Stimulated activated naive CD8-positive, alpha-beta T cell treated with anti-CD3 and anti-CD28 coated beads, Interleukin-15, amount 100 ng/mL, for 72 hours (primary cell): ENCODE results near the gene CELA3B.
"Not testable (repeated sequence)": the region's sequence is repeated elsewhere in the genome, so short reads cannot be mapped to it uniquely, and the experiment has no call there.

Experiments used
- ATAC-seq: fragments of 150-1000 bp; cut with Tn5 transposase; 2 replicates; pipeline ENCODE4 v1.10.0; 2021; ENCODE audit warnings: mild to moderate bottlenecking, moderate library complexity
- DNase-seq, 2 donors: peaks; one replicate each; pipeline ENCODE4 v3.0.0; 2021 to 2022
- H3K27ac Mint-ChIP-seq, 2 donors: one replicate each; pipeline ENCODE4 v1.8.0; 2022; ENCODE audit warnings: mild to moderate bottlenecking in 2 of 2, mixed read lengths in 2 of 2, moderate library complexity in 2 of 2
- H3K27me3 Mint-ChIP-seq: one replicate; pipeline ENCODE4 v1.8.0; 2022; ENCODE audit warnings: mixed read lengths
- H3K4me1 Mint-ChIP-seq: one replicate; pipeline ENCODE4 v1.8.0; 2022; ENCODE audit warnings: mild to moderate bottlenecking, mixed read lengths
- H3K4me3 Mint-ChIP-seq, 2 donors: one replicate each; pipeline ENCODE4 v1.8.0; 2022; ENCODE audit warnings: mild to moderate bottlenecking in 2 of 2, mixed read lengths in 2 of 2, moderate library complexity in 1 of 2
- H3K9me3 Mint-ChIP-seq, 2 donors: one replicate each; pipeline ENCODE4 v1.8.0; 2022; ENCODE audit warnings: mixed read lengths in 2 of 2

Gene CELA3B

DNA sequence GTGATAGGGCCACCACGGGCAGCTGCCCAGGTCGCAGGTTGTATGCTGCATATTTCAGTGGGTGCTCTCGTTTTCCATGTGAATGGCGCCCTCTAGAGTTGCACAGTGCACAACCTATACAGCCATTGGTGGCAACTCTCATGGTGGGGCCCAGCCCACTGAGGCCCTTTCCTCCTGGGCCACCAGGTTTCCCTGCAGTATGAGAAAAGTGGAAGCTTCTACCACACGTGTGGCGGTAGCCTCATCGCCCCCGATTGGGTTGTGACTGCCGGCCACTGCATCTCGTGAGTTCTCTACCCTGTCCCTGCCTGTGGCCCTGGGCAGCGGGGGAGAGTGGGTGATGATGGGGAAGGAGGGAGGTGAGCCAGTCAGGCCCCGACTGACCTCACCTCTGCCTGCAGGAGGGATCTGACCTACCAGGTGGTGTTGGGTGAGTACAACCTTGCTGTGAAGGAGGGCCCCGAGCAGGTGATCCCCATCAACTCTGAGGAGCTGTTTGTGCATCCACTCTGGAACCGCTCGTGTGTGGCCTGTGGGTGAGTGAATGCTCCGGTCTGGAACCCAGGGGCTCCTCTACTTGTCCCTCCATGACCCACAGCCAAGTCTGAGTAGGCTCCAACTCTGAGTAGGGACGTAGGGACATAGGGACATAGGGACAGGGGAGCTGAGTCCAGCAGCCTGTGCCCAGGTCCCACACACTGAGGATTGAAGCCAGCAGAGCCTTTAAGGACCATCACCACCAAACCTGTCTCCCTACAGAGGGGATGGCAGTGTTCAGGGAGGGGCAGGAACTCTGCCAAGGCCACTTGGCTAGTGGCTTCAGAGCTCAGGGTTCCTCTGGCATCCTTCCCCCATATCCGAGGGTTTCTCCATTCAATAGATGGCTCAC, 28.7 kb downstream of the CELA3B start:
- H3K27ac Mint-ChIP-seq, H3K27me3 Mint-ChIP-seq, H3K9me3 Mint-ChIP-seq, H3K4me3 Mint-ChIP-seq, H3K4me1 Mint-ChIP-seq: not testable (repeated sequence)
- DNase-seq (peak in 1 of 2 donors; percentile 46), ATAC-seq (peak; percentile 81)

DNA sequence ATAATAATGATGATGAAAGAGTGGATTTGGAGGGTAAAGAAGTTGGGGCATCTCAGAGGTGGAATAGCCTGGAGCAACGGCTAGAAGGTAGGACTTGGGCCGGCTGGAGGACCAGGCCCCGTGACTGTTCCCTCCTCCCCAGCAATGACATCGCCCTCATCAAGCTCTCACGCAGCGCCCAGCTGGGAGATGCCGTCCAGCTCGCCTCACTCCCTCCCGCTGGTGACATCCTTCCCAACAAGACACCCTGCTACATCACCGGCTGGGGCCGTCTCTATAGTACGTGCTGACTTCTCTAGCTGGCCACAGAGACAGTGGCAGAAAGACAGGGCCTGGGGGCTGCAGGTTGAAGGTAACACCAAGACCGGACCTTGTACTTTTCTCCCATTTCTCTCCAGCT, 29.9 kb downstream of the CELA3B start:
- H3K27me3 Mint-ChIP-seq, H3K27ac Mint-ChIP-seq, DNase-seq, H3K9me3 Mint-ChIP-seq, ATAC-seq, H3K4me1 Mint-ChIP-seq, H3K4me3 Mint-ChIP-seq: not testable (repeated sequence)

DNA sequence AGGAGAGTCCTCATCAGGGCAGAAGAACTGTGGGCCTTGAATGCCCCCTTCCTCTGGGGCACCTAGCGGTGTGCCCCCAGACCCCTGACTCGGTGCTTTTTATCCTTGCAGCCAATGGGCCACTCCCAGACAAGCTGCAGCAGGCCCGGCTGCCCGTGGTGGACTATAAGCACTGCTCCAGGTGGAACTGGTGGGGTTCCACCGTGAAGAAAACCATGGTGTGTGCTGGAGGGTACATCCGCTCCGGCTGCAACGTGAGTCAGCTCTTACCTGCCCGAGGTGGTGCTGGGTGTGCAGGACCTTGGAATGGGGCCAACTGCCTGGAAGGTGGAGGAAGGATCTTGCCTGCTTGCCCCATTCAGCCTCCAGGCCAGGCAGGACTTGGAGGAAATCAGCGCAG, 30.4 kb downstream of the CELA3B start:
- not testable (repeated sequence) for H3K27ac Mint-ChIP-seq, ATAC-seq, H3K9me3 Mint-ChIP-seq, H3K27me3 Mint-ChIP-seq, DNase-seq, H3K4me3 Mint-ChIP-seq, H3K4me1 Mint-ChIP-seq

DNA sequence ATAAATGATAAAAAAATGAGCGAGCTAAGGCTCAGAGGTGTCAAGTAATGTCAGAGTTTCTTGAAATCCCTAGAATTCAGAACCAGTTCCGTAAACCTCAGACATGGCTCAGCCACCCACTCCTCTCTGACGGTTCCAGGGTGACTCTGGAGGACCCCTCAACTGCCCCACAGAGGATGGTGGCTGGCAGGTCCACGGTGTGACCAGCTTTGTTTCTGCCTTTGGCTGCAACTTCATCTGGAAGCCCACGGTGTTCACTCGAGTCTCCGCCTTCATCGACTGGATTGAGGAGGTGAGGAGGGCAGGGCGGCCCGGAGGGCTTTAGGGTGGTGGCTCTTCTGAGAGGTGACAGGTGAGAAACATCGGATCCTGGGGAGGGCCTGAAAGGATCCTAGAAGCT, 32.7 kb downstream of the CELA3B start:
- not testable (repeated sequence) for H3K4me1 Mint-ChIP-seq, H3K27me3 Mint-ChIP-seq, ATAC-seq, H3K9me3 Mint-ChIP-seq, DNase-seq, H3K27ac Mint-ChIP-seq, H3K4me3 Mint-ChIP-seq

DNA sequence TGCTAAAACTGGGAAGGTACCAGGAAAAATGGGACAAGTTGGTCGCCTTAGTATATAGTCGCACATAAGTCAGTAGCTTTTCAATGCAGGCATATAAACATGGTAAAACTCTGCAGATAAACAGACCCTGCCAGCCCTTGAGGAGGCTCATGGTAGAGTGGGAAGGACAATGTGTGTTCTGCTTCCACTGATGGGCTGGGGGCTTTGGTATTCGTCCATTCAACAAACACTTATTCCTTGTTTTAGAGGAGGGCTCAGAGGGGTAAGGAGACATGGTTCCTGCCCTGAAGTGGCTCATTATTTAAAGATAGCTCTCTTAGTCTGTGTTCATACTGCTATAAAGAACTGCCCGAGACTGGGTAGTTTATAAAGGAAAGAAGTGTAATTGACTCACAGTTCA, 35.9 kb downstream of the CELA3B start:
- not testable (repeated sequence) for H3K27me3 Mint-ChIP-seq, H3K4me3 Mint-ChIP-seq, DNase-seq, H3K9me3 Mint-ChIP-seq, H3K4me1 Mint-ChIP-seq, ATAC-seq, H3K27ac Mint-ChIP-seq

DNA sequence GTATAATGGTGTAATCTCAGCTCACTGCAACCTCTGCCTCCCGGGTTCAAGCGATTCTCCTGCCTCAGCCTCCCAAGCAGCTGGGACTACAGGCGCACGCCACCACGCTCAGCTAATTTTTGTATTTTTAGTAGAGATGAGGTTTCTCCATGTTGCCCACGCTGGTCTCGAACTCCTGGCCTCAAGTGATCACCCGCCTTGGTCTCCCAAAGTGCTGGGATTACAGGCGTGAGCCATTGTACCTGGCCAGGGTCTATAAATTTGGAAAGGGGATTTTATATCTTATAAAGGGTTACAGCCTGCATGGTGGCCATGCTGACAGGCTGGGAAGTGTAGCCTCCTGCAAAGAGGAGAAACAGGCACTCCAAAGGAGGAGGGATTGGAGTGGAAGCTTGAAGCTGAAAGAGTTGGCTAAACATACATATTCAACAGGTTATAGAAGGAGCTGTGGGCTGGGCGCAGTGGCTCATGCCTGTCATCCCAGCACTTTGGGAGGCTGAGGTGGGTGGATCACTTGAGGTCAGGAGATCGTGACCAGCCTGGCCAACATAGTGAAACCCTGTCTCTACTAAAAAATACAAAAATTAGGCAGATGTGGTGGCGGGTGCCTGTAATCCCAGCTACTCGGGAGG, 37.9 kb downstream of the CELA3B start:
- not testable (repeated sequence) for H3K27ac Mint-ChIP-seq, H3K27me3 Mint-ChIP-seq

DNA sequence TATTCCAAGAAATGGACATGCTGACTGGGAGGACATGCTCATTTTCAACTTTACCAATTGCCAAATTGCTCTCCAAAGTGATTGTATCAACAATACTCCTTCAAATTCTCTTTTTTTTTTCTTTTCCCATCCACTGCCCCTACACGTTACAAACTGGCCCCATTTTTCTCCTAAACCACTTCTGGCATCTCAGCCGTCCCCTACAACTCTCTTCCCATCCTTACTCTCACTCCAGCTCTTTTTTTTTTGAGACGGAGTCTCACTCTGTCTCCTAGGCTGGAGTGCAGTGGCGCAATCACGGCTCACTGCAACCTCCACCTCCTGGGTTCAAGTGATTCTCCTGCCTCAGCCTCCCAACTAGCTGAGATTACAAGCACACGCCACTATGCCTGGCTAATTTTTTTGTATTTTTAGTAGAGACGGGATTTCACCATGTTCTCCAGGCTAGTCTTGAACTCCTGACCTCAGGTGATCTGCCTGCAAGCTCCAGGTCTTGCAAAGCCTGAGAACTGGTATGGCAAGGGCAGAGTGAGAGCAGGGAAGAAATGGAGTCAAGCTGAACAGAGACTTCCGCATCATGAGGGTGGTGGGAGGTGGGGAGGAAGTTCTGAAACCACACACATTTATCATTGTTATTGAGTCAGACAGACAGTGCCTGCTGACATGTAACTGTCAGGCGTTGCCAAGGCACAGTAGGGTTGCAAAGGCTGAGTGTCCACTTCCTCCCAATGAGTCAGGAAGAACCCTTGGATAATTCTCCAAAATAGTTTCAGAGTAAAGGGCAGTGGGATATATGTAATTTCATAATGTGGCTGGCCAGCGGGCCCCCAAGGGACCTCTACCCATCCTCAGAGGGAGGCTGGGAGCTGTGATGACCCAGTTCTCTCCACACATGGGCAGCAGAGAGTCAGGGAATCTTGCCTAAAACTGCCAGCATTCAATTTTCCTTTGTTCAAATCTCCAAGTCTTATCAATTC, 42.0 kb downstream of the CELA3B start:
- no peaks in the 10 kb centered on the region for H3K27me3 Mint-ChIP-seq
- no peaks in the 10 kb centered on the region for H3K9me3 Mint-ChIP-seq
- H3K27ac Mint-ChIP-seq, result peak overlapping the region; percentile 96 to 99
- H3K4me1 Mint-ChIP-seq, result peaks cover 37% of the 10 kb centered on the region
- H3K4me3 Mint-ChIP-seq, result peak overlapping the region; percentile 52 to 64
- ATAC-seq (peak; percentile 99), DNase-seq (peak; percentile 59 to 77)

More for the DNA sequence above, 37.9 kb downstream of the CELA3B start:
- not testable (repeated sequence) for H3K4me3 Mint-ChIP-seq, DNase-seq, H3K9me3 Mint-ChIP-seq, ATAC-seq
- peaks cover 16% of the 10 kb centered on the region for H3K4me1 Mint-ChIP-seq

DNA sequence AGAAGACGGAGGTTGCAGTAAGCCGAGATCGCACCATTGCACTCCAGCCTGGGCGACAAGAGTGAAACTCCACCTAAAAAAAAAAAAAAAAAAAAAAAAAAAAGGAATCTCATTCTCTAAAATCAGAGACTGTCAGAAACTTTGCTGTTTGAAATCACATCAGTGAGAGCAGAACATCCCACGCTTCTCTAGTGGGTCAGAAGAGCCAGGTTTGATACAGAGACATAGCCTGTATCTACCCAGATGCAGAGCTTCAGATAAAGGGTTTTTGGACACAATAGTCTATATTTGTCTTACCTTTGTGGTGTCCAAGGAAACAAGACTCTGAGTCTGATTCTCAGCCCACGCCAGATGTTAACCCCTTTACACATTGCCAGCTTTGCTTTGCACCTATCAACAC, 44.2 kb downstream of the CELA3B start:
- Mint-ChIP-seq H3K4me3 (no peak overlapping the region), H3K9me3 (no peaks in the 10 kb centered on the region), H3K27me3 (no peaks in the 10 kb centered on the region), H3K4me1 (peaks cover 49% of the 10 kb centered on the region), H3K27ac (no peak overlapping the region)
- ATAC-seq (no peak), DNase-seq (no peak)

DNA sequence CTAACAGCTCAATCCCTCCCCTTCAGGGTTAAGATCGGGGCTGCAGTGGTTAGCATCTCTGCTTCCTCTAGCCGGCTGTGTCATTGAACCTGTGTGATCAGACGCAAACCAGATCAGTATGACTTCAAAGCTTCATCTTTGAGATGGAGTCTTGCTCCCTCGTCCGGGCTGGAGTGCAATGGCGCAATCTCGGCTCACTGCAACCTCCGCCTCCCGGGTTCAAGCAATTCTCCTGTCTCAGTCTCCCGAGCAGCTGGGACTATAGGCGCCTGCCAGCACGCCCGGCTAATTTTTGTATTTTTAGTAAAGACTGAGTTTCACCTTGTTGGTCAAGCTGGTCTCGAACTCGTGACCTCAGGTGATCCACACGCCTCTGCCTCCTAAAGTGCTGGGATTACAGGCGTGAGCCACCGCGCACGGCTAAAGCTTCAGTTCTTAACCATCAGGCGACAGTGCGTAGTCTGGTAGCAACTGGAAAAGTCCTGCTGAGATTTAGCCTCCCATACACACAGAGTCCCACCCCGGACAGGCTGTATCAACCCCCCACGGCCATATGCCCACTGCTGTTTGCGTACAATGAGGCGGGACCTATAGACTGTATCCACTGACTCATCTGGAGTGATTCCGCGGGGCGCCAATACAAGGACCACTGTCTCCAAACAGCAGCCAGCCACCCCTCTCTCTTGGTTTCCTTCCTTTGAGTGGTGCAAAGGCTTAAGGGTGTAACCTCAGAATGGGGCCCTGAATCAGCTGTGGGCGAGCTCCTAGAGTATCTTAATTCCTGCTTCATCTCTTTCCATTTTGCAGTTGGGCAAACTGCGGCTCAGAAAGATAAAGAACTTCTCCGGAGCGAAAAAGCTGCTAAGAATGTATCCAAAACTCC, 47.9 kb downstream of the CELA3B start:
- Mint-ChIP-seq H3K27me3 (no peaks in the 10 kb centered on the region), H3K4me3 (peak overlapping the region; percentile 88 to 91), H3K27ac (peak overlapping the region; percentile 98 to 99)

DNA sequence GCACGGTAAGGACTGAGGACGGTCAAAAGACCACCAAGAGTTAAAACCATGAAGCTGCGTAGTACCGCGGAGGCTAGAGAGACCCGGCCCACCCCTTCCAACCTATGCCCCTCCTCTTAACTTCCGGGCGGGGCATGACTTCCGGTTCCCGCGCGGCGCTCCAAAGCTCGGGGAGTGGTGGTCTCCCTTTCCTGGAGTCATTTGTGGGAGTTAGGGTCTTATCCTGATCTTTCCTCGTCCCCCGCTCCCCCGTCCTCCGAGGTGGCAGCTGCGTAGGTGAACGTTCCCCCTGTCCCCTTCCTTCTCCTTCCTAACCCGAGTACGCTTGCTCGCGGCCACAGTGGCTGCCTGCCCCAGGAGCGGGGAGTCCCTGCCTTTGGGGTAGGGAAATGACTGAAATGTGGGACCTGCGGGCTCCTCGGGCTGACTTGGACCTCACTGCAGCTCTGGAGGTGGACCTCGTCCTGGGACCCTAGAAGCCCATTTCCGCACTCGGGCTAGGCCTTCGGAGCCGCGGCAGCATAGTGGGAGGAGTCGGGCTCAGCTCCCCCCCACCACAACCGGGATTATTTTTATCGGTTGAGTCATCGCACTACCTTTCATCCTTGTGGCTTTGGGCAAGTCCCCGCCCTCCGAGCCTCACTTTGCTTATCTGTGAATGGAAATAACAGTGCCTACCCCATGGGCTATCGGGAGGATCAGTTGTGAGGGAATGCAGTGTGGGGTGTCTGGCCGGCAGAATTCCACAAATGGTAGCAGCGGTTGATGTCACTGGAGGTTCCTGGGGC, 48.7 kb downstream of the CELA3B start:
- Mint-ChIP-seq H3K9me3 (no peaks in the 10 kb centered on the region), H3K4me1 (peaks cover 74% of the 10 kb centered on the region), H3K27me3 (no peaks in the 10 kb centered on the region)

More for the DNA sequence above, 47.9 kb downstream of the CELA3B start:
- DNase-seq (peak; percentile 82 to 87), ATAC-seq (peak; percentile 80)
- no peaks in the 10 kb centered on the region for H3K9me3 Mint-ChIP-seq
- H3K4me1 Mint-ChIP-seq, result peaks cover 66% of the 10 kb centered on the region

DNA sequence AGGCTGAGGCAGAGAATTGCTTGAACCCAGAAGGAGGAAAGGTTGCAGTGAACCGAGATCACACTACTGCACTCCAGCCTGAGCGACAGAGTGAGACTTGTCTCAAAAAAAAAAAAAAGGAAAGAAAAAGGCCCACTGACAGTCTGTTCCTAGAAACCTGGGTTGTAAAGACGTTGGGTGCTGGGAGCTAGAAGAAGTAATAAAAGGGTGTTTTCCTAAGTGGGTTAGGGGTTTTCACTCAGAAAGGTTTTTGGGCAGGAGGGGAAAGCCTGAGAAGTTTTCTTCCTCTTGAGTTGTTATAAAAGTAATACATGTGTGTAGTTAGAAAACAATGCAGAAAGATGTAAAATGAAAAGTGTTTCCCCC, 50.1 kb downstream of the CELA3B start:
- H3K9me3 Mint-ChIP-seq, result no peaks in the 10 kb centered on the region
- peak overlapping the region; percentile 98 to 99 for H3K27ac Mint-ChIP-seq
- no peaks in the 10 kb centered on the region for H3K27me3 Mint-ChIP-seq
- H3K4me1 Mint-ChIP-seq, result peaks cover 80% of the 10 kb centered on the region
- ATAC-seq (no peak), DNase-seq (peak in 1 of 2 donors; percentile 22)
- peak overlapping the region; percentile 88 to 91 for H3K4me3 Mint-ChIP-seq

More for the DNA sequence above, 48.7 kb downstream of the CELA3B start:
- peak; percentile 83 for ATAC-seq
- peak; percentile 84 to 93 for DNase-seq
- Mint-ChIP-seq H3K4me3 (peak overlapping the region; percentile 88 to 91), H3K27ac (peak overlapping the region; percentile 98 to 99)

DNA sequence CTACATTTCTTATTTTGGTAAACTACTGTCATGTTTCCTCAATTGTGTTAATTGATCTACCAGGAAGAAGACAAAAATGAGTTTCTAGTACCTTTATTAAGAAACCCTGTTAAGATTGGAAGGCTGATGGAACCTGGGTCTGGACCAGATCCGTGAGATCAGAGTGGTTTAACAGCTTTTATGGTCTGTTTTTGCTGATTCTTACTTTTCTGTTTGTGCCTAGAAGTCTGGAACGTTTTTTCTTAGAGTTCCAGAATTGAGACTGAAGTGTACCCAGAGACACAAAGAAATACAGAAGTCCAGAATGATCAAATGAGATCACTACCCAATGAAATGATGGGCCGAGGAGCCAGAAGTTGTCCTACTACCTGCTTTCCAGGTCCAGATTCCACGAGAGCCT, 53.2 kb downstream of the CELA3B start:
- Mint-ChIP-seq H3K4me3 (no peak overlapping the region), H3K27me3 (no peaks in the 10 kb centered on the region), H3K27ac (peak overlapping the region in 1 of 2 donors; percentile 78), H3K9me3 (no peaks in the 10 kb centered on the region), H3K4me1 (peaks cover 66% of the 10 kb centered on the region)
- no peak for DNase-seq
- ATAC-seq, result no peak

DNA sequence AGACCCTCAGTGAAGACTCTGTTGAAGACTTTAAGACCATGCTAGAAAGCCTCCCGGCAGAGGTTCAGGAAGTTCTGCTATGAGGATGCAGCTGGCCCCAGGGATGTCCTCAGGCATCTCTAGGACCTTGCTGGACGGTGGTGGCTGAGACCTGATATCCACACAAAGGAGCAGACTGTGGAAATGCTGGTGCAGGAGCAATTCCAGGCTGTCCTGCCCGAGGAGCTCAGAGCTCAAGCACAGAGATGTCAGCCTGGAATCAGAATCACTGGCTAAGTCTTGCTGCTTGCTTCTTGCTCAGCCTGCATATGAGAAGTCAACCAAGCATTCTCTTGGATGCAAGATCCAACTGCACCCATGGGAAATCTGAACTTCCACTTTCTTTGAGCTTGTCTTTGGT, 53.7 kb downstream of the CELA3B start:
- no peak for DNase-seq
- Mint-ChIP-seq H3K27ac (peak overlapping the region in 1 of 2 donors; percentile 78), H3K4me3 (no peak overlapping the region), H3K27me3 (no peaks in the 10 kb centered on the region), H3K4me1 (peaks cover 66% of the 10 kb centered on the region), H3K9me3 (no peaks in the 10 kb centered on the region)
- ATAC-seq, result no peak
